Measurements from ENCODE around the gene SLC16A3. TPM values are rescaled to one million over a fixed set of nuclear protein-coding genes. Genes with fewer than 3 reads are reported as not detected.

The SLC16A3 gene
- total and polyA plus RNA-seq, 2 of the 8 experiments (the other 6 are each of a cell fraction or from before 2014, with no cell fraction given) = 3.8 to 8.7 TPM

- Histone ChIP-seq H3K4me3 (ENCODE audit: extremely low read depth in 1 of 4, insufficient read depth in 2 of 4, low read depth in 3 of 4, low read length in 4 of 4) (no peak overlapping the region), H2BK20ac (ENCODE audit: low read length) (no peak overlapping the region), H2BK15ac (ENCODE audit: low read length) (no peak overlapping the region), H3K27ac (ENCODE audit: low read depth, low read length) (no peak overlapping the region), H4K91ac (replicated peaks; ENCODE audit: insufficient read length, low read length) (no peak overlapping the region), H2AFZ (ENCODE audit: low read length) (no peak overlapping the region), H3K23me2 (ENCODE audit: low read depth, low read length) (no peaks in the 10 kb centered on the region), H3K18ac (ENCODE audit: extremely low read depth, low read length) (no peak overlapping the region), H3K4me1 (replicated peaks in 1 of 4; ENCODE audit: control insufficient read depth in 3 of 4, insufficient read depth in 4 of 4, low read length in 3 of 4) (peaks cover 0 to 6% (median 2%) of the 10 kb centered on the region in 4 experiments; a peak in 4 of 7 replicates), H4K20me1 (replicated peaks in 1 of 2; ENCODE audit: control insufficient read depth in 1 of 2, insufficient read depth in 2 of 2, low read length in 2 of 2) (peaks cover 16 to 35% of the 10 kb centered on the region in 2 experiments), H3K56ac (replicated peaks; ENCODE audit: insufficient read length, low read depth, low read length) (no peak overlapping the region), H4K5ac (ENCODE audit: insufficient read length, low read depth, low read length) (no peak overlapping the region), H2BK5ac (ENCODE audit: low read depth, low read length) (no peak overlapping the region), H2BK12ac (ENCODE audit: low read depth, low read length) (no peak overlapping the region), H3K9me3 (ENCODE audit: insufficient read depth in 2 of 2, low read depth in 1 of 2, low read length in 1 of 2) (no peaks in the 10 kb centered on the region), H3K9ac (replicated peaks in 1 of 4; ENCODE audit: extremely low read depth in 1 of 4, low read depth in 3 of 4, low read length in 3 of 4) (no peak overlapping the region), H3K36me3 (ENCODE audit: control insufficient read depth in 2 of 4, insufficient read depth in 4 of 4, low read length in 3 of 4) (0 out of 8 replicates have a peak, but pooled peaks cover 0 to 3% (median 0%) of the 10 kb centered on the region in 4 experiments), H2BK120ac (replicated peaks; ENCODE audit: low read depth, low read length) (no peak overlapping the region), H4K8ac (ENCODE audit: extremely low read depth, insufficient read depth, low read length) (no peak overlapping the region), H3K14ac (ENCODE audit: insufficient read length) (no peak overlapping the region), H2AK5ac (ENCODE audit: low read depth, low read length) (no peak overlapping the region), H3K79me2 (ENCODE audit: control insufficient read depth in 1 of 2, insufficient read depth in 2 of 2, low read length in 2 of 2) (no peaks in the 10 kb centered on the region), H3K27me3 (replicated peaks in 1 of 4; ENCODE audit: control insufficient read depth in 3 of 4, extremely low read depth in 1 of 4, insufficient read depth in 3 of 4, low read length in 3 of 4) (peaks cover 28 to 49% (median 44%) of the 10 kb centered on the region in 4 experiments), H3K79me1 (ENCODE audit: low read depth, low read length) (no peaks in the 10 kb centered on the region), H3K23ac (ENCODE audit: insufficient read length) (no peak overlapping the region), H3K4me2 (ENCODE audit: insufficient read depth in 1 of 2, low read depth in 2 of 2, low read length in 2 of 2) (no peak overlapping the region), H3K4ac (replicated peaks; ENCODE audit: insufficient read length, low read depth, low read length) (no peak overlapping the region)
- POLR2A ChIA-PET (ENCODE audit: partially characterized antibody) = interaction anchor here (1.4 kb wide), 1 partner anchor 26 kb away, joined by 3 read pairs; no protein-coding TSS in a partner anchor
- WGBS, 2 experiments (ENCODE audit: extremely low coverage in 1 of 2, insufficient coverage in 1 of 2, insufficient read length in 1 of 2, insufficient replicate concordance in 2 of 2, low coverage in 1 of 2, low lambda C conversion rate in 2 of 2, missing lambda C conversion rate in 1 of 2) = 92% methylated on average over 10 of the region's 10 CpGs; no CpG with 5 or more reads in 1 of the 2 experiments
- FAIRE-seq (no peak), DNase-seq (ENCODE audit: low read depth in 1 of 2, low spot score in 2 of 2) (no peak)
- TF ChIP-seq SP1 (IDR thresholded peaks at IDR 0.05; ENCODE audit: low read depth, low read length) (no peak), TAF1 (IDR thresholded peaks at IDR 0.05; ENCODE audit: low read depth, low read length) (no peak), ASH2L (IDR thresholded peaks at IDR 0.05; ENCODE audit: low read length) (no peak), SP4 (IDR thresholded peaks at IDR 0.05; ENCODE audit: low read length) (no peak), TAF7 (optimal IDR thresholded peaks at IDR 0.05; ENCODE audit: borderline replicate concordance, low read depth, low read length) (no peak), EP300 (IDR thresholded peaks at IDR 0.05; ENCODE audit: borderline replicate concordance in 1 of 2, low read depth in 2 of 2, low read length in 2 of 2) (no peak), PHF8 (conservative IDR thresholded peaks at IDR 0.05; ENCODE audit: low read depth, low read length) (no peak), ATF3 (IDR thresholded peaks at IDR 0.05; ENCODE audit: insufficient read depth, low read depth, low read length) (no peak), USF2 (IDR thresholded peaks at IDR 0.05; ENCODE audit: low read length) (no peak)
- CTCF ChIA-PET (ENCODE audit: partially characterized antibody) = interaction anchor here (0.6 to 1.5 kb wide), 3 partner anchors 15 to 52 kb away, joined by 3 to 4 read pairs (median 3); no protein-coding TSS in a partner anchor
Measured at GRCh38 chr17:82179946-82180475, 48.8 kb upstream of the SLC16A3 start.

Data from H1 (cell line).